Caco-2 (cell line): ENCODE results near the gene KCNG3. TPM values are rescaled to one million over a fixed set of nuclear protein-coding genes. Genes with fewer than 3 reads are reported as not detected.

Experiments
- BruUV-seq: library from RNA; stranded (reverse); fragments of 400-500 nt; replicated peaks from 2 replicates; lab custom pipeline; 2021; lab: Mats Ljungman, UMichigan
- CTCF ChIA-PET: fragments of 300-600 bp; sonication (Branson Sonifier 250); formaldehyde crosslinking; loops from one replicate; lab custom pipeline; 2022; ENCODE audit warnings: antibody characterized with exemption; lab: Charles Lee
- POLR2A ChIA-PET: fragments of 300-600 bp; sonication (Branson Sonifier 250); formaldehyde crosslinking; loops from one replicate; lab custom pipeline; 2022; ENCODE audit warnings: antibody characterized with exemption; lab: Charles Lee
- DNase-seq, 2 experiments: peaks; one replicate each; pipeline versions ENCODE4 v3.0.0 to v3.0.0-alpha.2; 2020 to 2022
- H3K27me3 ChIP-seq: replicated peaks from 2 replicates; pipeline ENCODE4 v1.6.0; 2011; ENCODE audit warnings: low read length; ENCODE audit not compliant: control insufficient read depth, insufficient read depth
- H3K36me3 ChIP-seq: 2 replicates; pipeline ENCODE4 v1.5.1; 2011; ENCODE audit warnings: low read length; ENCODE audit not compliant: control insufficient read depth, insufficient read depth
- H3K4me1 ChIP-seq: fragments of 250-450 bp; sonication (Bioruptor Pico); 2 replicates; pipeline ENCODE4 v1.5.1; 2020; ENCODE audit warnings: mild to moderate bottlenecking
- H3K4me3 ChIP-seq: 2 replicates; pipeline ENCODE4 v1.5.1; 2011; ENCODE audit warnings: low read depth, mild to moderate bottlenecking, control low read depth, low read length
- H3K9me3 ChIP-seq: fragments of 250-450 bp; sonication (Bioruptor Pico); 2 replicates; pipeline ENCODE4 v1.5.1; 2020; ENCODE audit warnings: mild to moderate bottlenecking, moderate library complexity
- H3K27ac Mint-ChIP-seq: one replicate; pipeline ENCODE4 v1.8.0; 2022; ENCODE audit warnings: mixed read lengths; ENCODE audit not compliant: unreplicated experiment
- H3K27me3 Mint-ChIP-seq: one replicate; pipeline ENCODE4 v1.8.0; 2022; ENCODE audit warnings: mixed read lengths; ENCODE audit not compliant: insufficient read depth, unreplicated experiment
- H3K36me3 Mint-ChIP-seq: one replicate; pipeline ENCODE4 v1.8.0; 2022; ENCODE audit warnings: mild to moderate bottlenecking, mixed read lengths; ENCODE audit not compliant: insufficient read depth, unreplicated experiment
- H3K4me1 Mint-ChIP-seq: one replicate; pipeline ENCODE4 v1.8.0; 2022; ENCODE audit warnings: low read depth, mixed read lengths; ENCODE audit not compliant: unreplicated experiment
- H3K4me3 Mint-ChIP-seq: one replicate; pipeline ENCODE4 v1.8.0; 2022; ENCODE audit warnings: mild to moderate bottlenecking, moderate library complexity, mixed read lengths; ENCODE audit not compliant: unreplicated experiment
- H3K9me3 Mint-ChIP-seq: one replicate; pipeline ENCODE4 v1.8.0; 2022; ENCODE audit warnings: mixed read lengths; ENCODE audit not compliant: unreplicated experiment
- CTCF ChIP-seq, 2 experiments: fragments of 200-600 bp in 1 of 2; IDR thresholded peaks; 1 replicate in 1 of 2; 2 replicates in 1 of 2; pipeline versions ENCODE4 v1.5.1 to v1.8.0; 2011 to 2022; ENCODE audit warnings: antibody characterized with exemption in 1 of 2, control low read depth in 1 of 2, inconsistent platforms in 1 of 2, low read depth in 1 of 2, low read length in 1 of 2, mild to moderate bottlenecking in 1 of 2, moderate library complexity in 1 of 2; ENCODE audit not compliant: insufficient read depth in 1 of 2, severe bottlenecking in 1 of 2, unreplicated experiment in 1 of 2
- intact Hi-C: fragments of 100-400 bp; cut with micrococcal nuclease; formaldehyde crosslinking; loops from one replicate; pipeline ENCODE4 v1.10.0; 2022; ENCODE audit not compliant: unreplicated experiment
- total RNA-seq: library from RNA; stranded (reverse); gene quantifications from 2 replicates; pipeline ENCODE4 v1.2.3, GENCODE V29; 2022

KCNG3 gene
- total RNA-seq, 1 experiment from 2014 or later = 1.1 TPM

- CTCF ChIA-PET = no interaction called here
- H3K9me3 ChIP-seq = no peaks in the 10 kb centered on the region
- H3K4me3 ChIP-seq = no peak overlapping the region
- Mint-ChIP-seq H3K9me3 (no peaks in the 10 kb centered on the region), H3K27ac (no peak overlapping the region), H3K36me3 (no peaks in the 10 kb centered on the region), H3K27me3 (no peaks in the 10 kb centered on the region), H3K4me3 (no peak overlapping the region), H3K4me1 (no peaks in the 10 kb centered on the region)
- DNase-seq = no peak
- intact Hi-C loops = no loop called here
- no peaks in the 10 kb centered on the region for H3K36me3 ChIP-seq
- H3K27me3 ChIP-seq = no peaks in the 10 kb centered on the region
- BruUV-seq = no TSS peak
- H3K4me1 ChIP-seq = no peaks in the 10 kb centered on the region
- TF ChIP-seq CTCF (IDR thresholded peaks at IDR 0.05; ENCODE audit: insufficient read depth in 1 of 2, low read depth in 1 of 2, low read length in 1 of 2, severe bottlenecking in 1 of 2, unreplicated experiment in 1 of 2) = no peak
- POLR2A ChIA-PET = no interaction called here
Measured at GRCh38 chr2:42450136-42450535, 43.6 kb downstream of the KCNG3 start.

- no TSS peak for BruUV-seq
- intact Hi-C loops = no loop called here
Measured at GRCh38 chr2:42449163-42450087, 44.4 kb downstream of the KCNG3 start.

GRCh38 chr2:42448163-42448562 is 45.6 kb downstream of the KCNG3 start:
- intact Hi-C loops = no loop called here
- H3K9me3 ChIP-seq = no peaks in the 10 kb centered on the region
- Mint-ChIP-seq H3K9me3 (no peaks in the 10 kb centered on the region), H3K36me3 (no peaks in the 10 kb centered on the region), H3K27ac (no peak overlapping the region), H3K4me1 (no peaks in the 10 kb centered on the region), H3K4me3 (no peak overlapping the region), H3K27me3 (no peaks in the 10 kb centered on the region)
- no peak for DNase-seq
- H3K27me3 ChIP-seq = no peaks in the 10 kb centered on the region
- no peaks in the 10 kb centered on the region for H3K4me1 ChIP-seq
- ChIA-PET POLR2A (no interaction called here), CTCF (no interaction called here)
- BruUV-seq = no TSS peak
- no peak overlapping the region for H3K4me3 ChIP-seq
- TF ChIP-seq CTCF (IDR thresholded peaks at IDR 0.05; ENCODE audit: insufficient read depth in 1 of 2, low read depth in 1 of 2, low read length in 1 of 2, severe bottlenecking in 1 of 2, unreplicated experiment in 1 of 2) = no peak
- no peaks in the 10 kb centered on the region for H3K36me3 ChIP-seq

More at GRCh38 chr2:42449163-42450087, 44.4 kb downstream of the KCNG3 start:
- Histone ChIP-seq H3K4me3 (no peak overlapping the region), H3K27me3 (no peaks in the 10 kb centered on the region), H3K9me3 (no peaks in the 10 kb centered on the region), H3K4me1 (no peaks in the 10 kb centered on the region), H3K36me3 (no peaks in the 10 kb centered on the region)
- no peaks in the 10 kb centered on the region for H3K27me3 Mint-ChIP-seq
- H3K27ac Mint-ChIP-seq = no peak overlapping the region
- POLR2A ChIA-PET = no interaction called here
- DNase-seq = no peak
- H3K9me3 Mint-ChIP-seq = no peaks in the 10 kb centered on the region
- TF ChIP-seq CTCF (IDR thresholded peaks at IDR 0.05; ENCODE audit: insufficient read depth in 1 of 2, low read depth in 1 of 2, low read length in 1 of 2, severe bottlenecking in 1 of 2, unreplicated experiment in 1 of 2) = no peak
- H3K36me3 Mint-ChIP-seq = no peaks in the 10 kb centered on the region
- H3K4me1 Mint-ChIP-seq = no peaks in the 10 kb centered on the region
- CTCF ChIA-PET = no interaction called here
- H3K4me3 Mint-ChIP-seq = no peak overlapping the region
